ENCODE measurements around the gene BABAM2.

DNA sequence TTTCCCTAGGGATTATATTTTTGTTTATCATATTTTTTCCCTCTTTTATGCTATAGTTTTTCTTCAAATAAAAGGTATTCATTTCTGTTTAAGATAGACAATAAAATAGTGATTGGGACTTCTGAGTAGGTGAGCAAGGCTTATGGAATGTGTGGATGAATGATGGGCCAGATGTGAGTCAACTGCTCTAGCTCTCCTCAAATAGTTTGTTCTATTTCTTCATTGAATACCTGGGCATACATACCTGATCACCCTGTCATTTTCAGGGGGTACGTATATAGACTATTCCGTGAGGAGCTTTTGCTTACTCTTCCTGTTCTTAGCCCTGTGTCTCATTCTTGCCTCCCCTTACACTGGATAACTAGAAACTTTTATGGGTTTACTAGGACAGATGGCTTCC lies 41.9 kb downstream of the BABAM2 start:
- TF ChIP-seq POLR2A (IDR thresholded peaks at IDR 0.05) = no peak
- TF ChIP-seq, protein P1, sequence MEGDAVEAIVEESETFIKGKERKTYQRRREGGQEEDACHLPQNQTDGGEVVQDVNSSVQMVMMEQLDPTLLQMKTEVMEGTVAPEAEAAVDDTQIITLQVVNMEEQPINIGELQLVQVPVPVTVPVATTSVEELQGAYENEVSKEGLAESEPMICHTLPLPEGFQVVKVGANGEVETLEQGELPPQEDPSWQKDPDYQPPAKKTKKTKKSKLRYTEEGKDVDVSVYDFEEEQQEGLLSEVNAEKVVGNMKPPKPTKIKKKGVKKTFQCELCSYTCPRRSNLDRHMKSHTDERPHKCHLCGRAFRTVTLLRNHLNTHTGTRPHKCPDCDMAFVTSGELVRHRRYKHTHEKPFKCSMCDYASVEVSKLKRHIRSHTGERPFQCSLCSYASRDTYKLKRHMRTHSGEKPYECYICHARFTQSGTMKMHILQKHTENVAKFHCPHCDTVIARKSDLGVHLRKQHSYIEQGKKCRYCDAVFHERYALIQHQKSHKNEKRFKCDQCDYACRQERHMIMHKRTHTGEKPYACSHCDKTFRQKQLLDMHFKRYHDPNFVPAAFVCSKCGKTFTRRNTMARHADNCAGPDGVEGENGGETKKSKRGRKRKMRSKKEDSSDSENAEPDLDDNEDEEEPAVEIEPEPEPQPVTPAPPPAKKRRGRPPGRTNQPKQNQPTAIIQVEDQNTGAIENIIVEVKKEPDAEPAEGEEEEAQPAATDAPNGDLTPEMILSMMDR (IDR thresholded peaks at IDR 0.05) = no peak

Data from Peyer's patch (tissue), 4 donors.